ENCODE results near the gene TAC1.

TAC1 gene, protein sequence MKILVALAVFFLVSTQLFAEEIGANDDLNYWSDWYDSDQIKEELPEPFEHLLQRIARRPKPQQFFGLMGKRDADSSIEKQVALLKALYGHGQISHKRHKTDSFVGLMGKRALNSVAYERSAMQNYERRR
- total RNA-seq, result 0 reads per million in 3 donors

DNA sequence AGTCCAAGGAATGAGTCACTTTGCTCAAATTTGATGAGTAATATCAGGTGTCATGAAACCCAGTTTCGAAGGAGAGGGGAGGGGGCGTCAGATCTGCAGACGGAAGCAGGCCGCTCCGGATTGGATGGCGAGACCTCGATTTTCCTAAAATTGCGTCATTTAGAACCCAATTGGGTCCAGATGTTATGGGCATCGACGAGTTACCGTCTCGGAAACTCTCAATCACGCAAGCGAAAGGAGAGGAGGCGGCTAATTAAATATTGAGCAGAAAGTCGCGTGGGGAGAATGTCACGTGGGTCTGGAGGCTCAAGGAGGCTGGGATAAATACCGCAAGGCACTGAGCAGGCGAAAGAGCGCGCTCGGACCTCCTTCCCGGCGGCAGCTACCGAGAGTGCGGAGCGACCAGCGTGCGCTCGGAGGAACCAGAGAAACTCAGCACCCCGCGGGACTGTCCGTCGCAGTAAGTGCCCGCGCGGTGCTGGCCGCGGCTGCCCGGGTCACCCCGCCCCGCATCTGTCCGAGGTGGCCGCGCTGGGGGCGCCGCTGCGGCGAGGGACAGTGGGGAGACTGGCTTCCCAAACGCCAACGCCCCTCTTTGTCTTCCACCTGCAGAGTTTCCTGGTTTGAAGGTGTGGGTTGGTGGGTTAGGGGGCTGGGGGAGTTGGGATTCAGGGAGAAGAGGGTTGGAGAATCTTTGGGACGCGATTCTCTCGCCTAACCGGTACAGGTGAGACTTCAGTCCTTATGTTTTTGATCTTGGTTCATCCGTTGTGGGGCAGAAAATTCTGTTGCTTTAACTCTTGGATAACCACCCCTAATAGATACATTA is at the start of gene TAC1:
TSS of gene TAC1 (plus strand) at position 351 of the 829 bp plus-strand sequence. CDS start 527 bp downstream, outside the sequence.
- Histone ChIP-seq H3K4me3 (ENCODE audit: insufficient read depth, low read depth, low read length, poor library complexity, severe bottlenecking) (no peak within 1 kb of the TSS), H3K9me3 (ENCODE audit: control insufficient read depth, low read length) (no peaks in the 10 kb centered on the region), H3K36me3 (ENCODE audit: control insufficient read depth, insufficient read depth, low read length) (no peaks in the 10 kb centered on the region), H3K27me3 (replicated peaks; ENCODE audit: control insufficient read depth, insufficient read depth, low read length, poor library complexity, severe bottlenecking) (peaks cover 12% of the 10 kb centered on the region), H3K4me1 (ENCODE audit: control insufficient read depth, insufficient read depth, low read length, poor library complexity, severe bottlenecking) (peaks cover 4% of the 10 kb centered on the region), H3K27ac (ENCODE audit: insufficient read depth, low read length, poor library complexity, severe bottlenecking) (no peak within 1 kb of the TSS)
- DNase-seq, result no peak

- Histone ChIP-seq H3K36me3 (ENCODE audit: control insufficient read depth, insufficient read depth, low read length) (no peaks in the 10 kb centered on the region), H3K4me3 (ENCODE audit: insufficient read depth, low read depth, low read length, poor library complexity, severe bottlenecking) (no peak overlapping the region), H3K9me3 (ENCODE audit: control insufficient read depth, low read length) (no peaks in the 10 kb centered on the region), H3K4me1 (ENCODE audit: control insufficient read depth, insufficient read depth, low read length, poor library complexity, severe bottlenecking) (no peaks in the 10 kb centered on the region), H3K27ac (ENCODE audit: insufficient read depth, low read length, poor library complexity, severe bottlenecking) (no peak overlapping the region), H3K27me3 (replicated peaks; ENCODE audit: control insufficient read depth, insufficient read depth, low read length, poor library complexity, severe bottlenecking) (no peaks in the 10 kb centered on the region)
- DNase-seq, result no peak
Measured at GRCh38 chr7:97685952-97686351, 45.9 kb upstream of the TAC1 start.

DNA sequence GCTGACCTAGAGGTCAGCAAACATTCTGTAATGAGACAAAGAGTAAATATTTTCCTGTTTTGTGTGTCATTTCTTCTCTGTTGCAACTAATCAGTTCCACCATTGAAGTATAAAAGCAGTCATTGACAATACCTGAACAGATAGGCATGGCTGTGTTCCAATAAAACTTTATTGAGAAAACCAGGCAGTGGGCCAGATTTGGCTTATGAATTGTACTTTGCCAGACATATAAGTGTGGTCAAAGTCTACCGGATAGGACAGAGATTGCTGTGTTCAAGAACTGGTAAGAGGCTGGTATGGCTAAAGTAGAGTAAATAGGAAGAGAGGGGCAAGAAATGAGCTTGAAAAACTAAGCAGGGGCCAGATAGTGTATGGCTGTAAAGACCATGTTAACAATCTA is 38.3 kb upstream of the TAC1 start:
- Histone ChIP-seq H3K4me1 (ENCODE audit: control insufficient read depth, insufficient read depth, low read length, poor library complexity, severe bottlenecking) (no peaks in the 10 kb centered on the region), H3K36me3 (ENCODE audit: control insufficient read depth, insufficient read depth, low read length) (no peaks in the 10 kb centered on the region)

DNA sequence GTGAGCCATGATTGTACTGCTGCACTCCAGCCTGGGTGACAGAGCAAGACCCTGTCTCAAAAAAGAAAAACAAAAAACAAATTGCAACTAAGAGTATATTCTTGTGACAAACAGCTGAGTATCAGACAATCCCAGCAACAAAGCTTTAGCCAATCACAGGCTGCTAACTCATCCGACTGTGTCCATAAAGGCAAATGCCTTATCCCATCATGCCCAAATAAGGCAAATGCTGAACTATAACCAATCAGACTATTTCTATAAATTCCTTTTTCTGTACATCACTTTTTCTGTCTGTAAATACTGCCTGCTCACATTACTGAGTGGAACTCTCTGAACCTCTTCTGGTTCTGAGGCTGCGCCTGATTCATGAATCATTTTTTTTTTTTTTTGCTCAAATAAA is 37.5 kb upstream of the TAC1 start:
- H3K9me3 ChIP-seq (ENCODE audit: control insufficient read depth, low read length), result no peaks in the 10 kb centered on the region
- H3K27ac ChIP-seq (ENCODE audit: insufficient read depth, low read length, poor library complexity, severe bottlenecking), result no peak overlapping the region
- H3K36me3 ChIP-seq (ENCODE audit: control insufficient read depth, insufficient read depth, low read length), result no peaks in the 10 kb centered on the region
- no peak for DNase-seq
- no peaks in the 10 kb centered on the region for H3K4me1 ChIP-seq (ENCODE audit: control insufficient read depth, insufficient read depth, low read length, poor library complexity, severe bottlenecking)
- no peak overlapping the region for H3K4me3 ChIP-seq (ENCODE audit: insufficient read depth, low read depth, low read length, poor library complexity, severe bottlenecking)
- H3K27me3 ChIP-seq (replicated peaks; ENCODE audit: control insufficient read depth, insufficient read depth, low read length, poor library complexity, severe bottlenecking), result no peaks in the 10 kb centered on the region

More for the DNA sequence above, 38.3 kb upstream of the TAC1 start:
- H3K4me3 ChIP-seq (ENCODE audit: insufficient read depth, low read depth, low read length, poor library complexity, severe bottlenecking), result no peak overlapping the region
- DNase-seq, result no peak
- no peaks in the 10 kb centered on the region for H3K27me3 ChIP-seq (replicated peaks; ENCODE audit: control insufficient read depth, insufficient read depth, low read length, poor library complexity, severe bottlenecking)
- no peaks in the 10 kb centered on the region for H3K9me3 ChIP-seq (ENCODE audit: control insufficient read depth, low read length)
- H3K27ac ChIP-seq (ENCODE audit: insufficient read depth, low read length, poor library complexity, severe bottlenecking), result no peak overlapping the region

GRCh38 chr7:97697396-97697795 is 34.5 kb upstream of the TAC1 start:
- Histone ChIP-seq H3K36me3 (ENCODE audit: control insufficient read depth, insufficient read depth, low read length) (no peaks in the 10 kb centered on the region), H3K27me3 (replicated peaks; ENCODE audit: control insufficient read depth, insufficient read depth, low read length, poor library complexity, severe bottlenecking) (no peaks in the 10 kb centered on the region), H3K4me3 (ENCODE audit: insufficient read depth, low read depth, low read length, poor library complexity, severe bottlenecking) (no peak overlapping the region), H3K9me3 (ENCODE audit: control insufficient read depth, low read length) (no peaks in the 10 kb centered on the region), H3K27ac (ENCODE audit: insufficient read depth, low read length, poor library complexity, severe bottlenecking) (no peak overlapping the region), H3K4me1 (ENCODE audit: control insufficient read depth, insufficient read depth, low read length, poor library complexity, severe bottlenecking) (no peaks in the 10 kb centered on the region)
- no peak for DNase-seq

DNA sequence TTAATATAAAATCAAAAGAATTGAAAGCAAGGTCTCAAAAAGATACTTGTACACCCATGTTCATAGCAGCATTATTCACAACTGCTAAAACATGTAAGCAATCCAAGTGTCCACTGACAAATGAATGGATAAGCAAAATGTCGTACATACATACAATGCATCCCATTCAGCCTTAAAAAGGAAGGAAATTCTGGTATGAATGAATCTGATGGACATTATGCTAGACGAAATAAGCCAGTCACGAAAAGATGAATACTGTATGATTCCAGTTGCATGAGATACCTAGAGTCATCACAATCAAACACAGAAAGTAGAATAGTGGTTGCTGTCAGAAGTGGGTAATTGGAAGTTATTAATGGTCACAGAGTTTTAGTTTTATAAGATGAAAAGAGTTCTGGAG is 9.5 kb upstream of the TAC1 start:
- DNase-seq, result no peak
- H3K4me3 ChIP-seq (ENCODE audit: insufficient read depth, low read depth, low read length, poor library complexity, severe bottlenecking), result no peak overlapping the region
- no peaks in the 10 kb centered on the region for H3K4me1 ChIP-seq (ENCODE audit: control insufficient read depth, insufficient read depth, low read length, poor library complexity, severe bottlenecking)

DNA sequence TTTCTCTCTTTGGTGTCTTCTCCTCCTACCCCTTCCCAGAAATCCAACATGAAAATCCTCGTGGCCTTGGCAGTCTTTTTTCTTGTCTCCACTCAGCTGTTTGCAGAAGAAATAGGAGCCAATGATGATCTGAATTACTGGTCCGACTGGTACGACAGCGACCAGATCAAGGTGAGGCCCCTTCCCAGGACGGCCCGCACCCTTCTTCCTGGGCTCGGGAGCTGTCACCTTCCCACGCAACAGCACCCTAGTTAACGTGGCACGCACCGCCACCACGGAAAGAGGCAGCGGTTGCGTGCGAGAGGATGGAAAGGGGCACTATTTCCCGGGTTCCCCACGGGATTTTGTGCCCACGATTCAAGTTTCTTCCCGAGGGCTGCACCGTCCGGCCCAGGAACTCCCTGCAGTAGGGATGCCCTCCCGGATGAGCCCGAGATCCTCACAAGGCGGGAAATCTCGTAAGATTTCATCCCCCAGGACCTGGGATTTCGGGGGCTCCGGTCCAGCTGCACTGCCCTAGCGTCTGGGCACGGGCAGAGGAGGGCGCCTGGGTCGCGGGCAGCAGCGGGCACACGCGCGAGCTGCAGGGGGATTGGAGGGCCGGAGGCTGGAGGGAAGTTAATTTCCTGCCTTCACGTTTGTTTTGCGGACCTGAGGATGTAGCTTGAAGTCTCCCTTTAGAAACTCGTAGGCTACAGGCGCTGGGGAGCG is 834 bp downstream of the TAC1 start:
- Histone ChIP-seq H3K4me1 (ENCODE audit: control insufficient read depth, insufficient read depth, low read length, poor library complexity, severe bottlenecking) (peaks cover 4% of the 10 kb centered on the region), H3K27me3 (replicated peaks; ENCODE audit: control insufficient read depth, insufficient read depth, low read length, poor library complexity, severe bottlenecking) (peaks cover 12% of the 10 kb centered on the region), H3K9me3 (ENCODE audit: control insufficient read depth, low read length) (no peaks in the 10 kb centered on the region), H3K27ac (ENCODE audit: insufficient read depth, low read length, poor library complexity, severe bottlenecking) (no peak overlapping the region), H3K4me3 (ENCODE audit: insufficient read depth, low read depth, low read length, poor library complexity, severe bottlenecking) (no peak overlapping the region), H3K36me3 (ENCODE audit: control insufficient read depth, insufficient read depth, low read length) (no peaks in the 10 kb centered on the region)
- DNase-seq, result no peak

More for the DNA sequence above, 9.5 kb upstream of the TAC1 start:
- H3K27ac ChIP-seq (ENCODE audit: insufficient read depth, low read length, poor library complexity, severe bottlenecking), result no peak overlapping the region
- no peaks in the 10 kb centered on the region for H3K27me3 ChIP-seq (replicated peaks; ENCODE audit: control insufficient read depth, insufficient read depth, low read length, poor library complexity, severe bottlenecking)
- no peaks in the 10 kb centered on the region for H3K36me3 ChIP-seq (ENCODE audit: control insufficient read depth, insufficient read depth, low read length)
- H3K9me3 ChIP-seq (ENCODE audit: control insufficient read depth, low read length), result no peaks in the 10 kb centered on the region

- Histone ChIP-seq H3K9me3 (ENCODE audit: control insufficient read depth, low read length) (no peaks in the 10 kb centered on the region), H3K4me1 (ENCODE audit: control insufficient read depth, insufficient read depth, low read length, poor library complexity, severe bottlenecking) (peaks cover 4% of the 10 kb centered on the region), H3K4me3 (ENCODE audit: insufficient read depth, low read depth, low read length, poor library complexity, severe bottlenecking) (no peak overlapping the region), H3K36me3 (ENCODE audit: control insufficient read depth, insufficient read depth, low read length) (no peaks in the 10 kb centered on the region), H3K27me3 (replicated peaks; ENCODE audit: control insufficient read depth, insufficient read depth, low read length, poor library complexity, severe bottlenecking) (peaks cover 12% of the 10 kb centered on the region), H3K27ac (ENCODE audit: insufficient read depth, low read length, poor library complexity, severe bottlenecking) (no peak overlapping the region)
- DNase-seq, result no peak
Measured at GRCh38 chr7:97733276-97734161, 1.6 kb downstream of the TAC1 start.

- Histone ChIP-seq H3K36me3 (ENCODE audit: control insufficient read depth, insufficient read depth, low read length) (no peaks in the 10 kb centered on the region), H3K4me1 (ENCODE audit: control insufficient read depth, insufficient read depth, low read length, poor library complexity, severe bottlenecking) (peaks cover 4% of the 10 kb centered on the region), H3K27me3 (replicated peaks; ENCODE audit: control insufficient read depth, insufficient read depth, low read length, poor library complexity, severe bottlenecking) (peaks cover 12% of the 10 kb centered on the region), H3K9me3 (ENCODE audit: control insufficient read depth, low read length) (no peaks in the 10 kb centered on the region), H3K4me3 (ENCODE audit: insufficient read depth, low read depth, low read length, poor library complexity, severe bottlenecking) (no peak overlapping the region), H3K27ac (ENCODE audit: insufficient read depth, low read length, poor library complexity, severe bottlenecking) (no peak overlapping the region)
- no peak for DNase-seq
Measured at GRCh38 chr7:97734255-97734654, 2.4 kb downstream of the TAC1 start.
